ENCODE results near the gene HTATIP2. TPM values are rescaled to one million over a fixed set of nuclear protein-coding genes. Genes with fewer than 3 reads are reported as not detected.

Gene HTATIP2
- polyA plus RNA-seq, 1 donor from 2014 or later, result not detected

- Histone ChIP-seq H3K9me3 (ENCODE audit: low read length) (no peaks in the 10 kb centered on the region), H3K27ac (ENCODE audit: low read length) (no peak overlapping the region)
Observed at GRCh38 chr11:20417771-20418170, 54.3 kb downstream of the HTATIP2 start.

GRCh38 chr11:20421946-20422345 lies 58.4 kb downstream of the HTATIP2 start:
- Histone ChIP-seq H3K4me2 (ENCODE audit: low read length) (no peak overlapping the region), H2AFZ (ENCODE audit: low read depth, low read length) (no peak overlapping the region), H4K20me1 (ENCODE audit: insufficient read depth) (no peaks in the 10 kb centered on the region), H3K9me3 (ENCODE audit: low read length) (no peaks in the 10 kb centered on the region), H3K9me2 (ENCODE audit: insufficient read depth, low read length) (no peaks in the 10 kb centered on the region), H3K27ac (ENCODE audit: low read length) (no peak overlapping the region), H3K4me3 (ENCODE audit: low read length) (no peak overlapping the region), H3F3A (ENCODE audit: insufficient read depth, low read length, poor library complexity, severe bottlenecking) (no peaks in the 10 kb centered on the region), H3K36me3 (ENCODE audit: insufficient read depth, low read length) (no peaks in the 10 kb centered on the region), H3K9ac (ENCODE audit: low read length) (no peak overlapping the region), H3K27me3 (ENCODE audit: insufficient read depth, low read depth, low read length) (no peaks in the 10 kb centered on the region), H3K79me2 (replicated peaks; ENCODE audit: insufficient read depth, low read length) (no peaks in the 10 kb centered on the region)
- TF ChIP-seq POLR2AphosphoS5 (IDR thresholded peaks at IDR 0.05) (no peak), MXI1 (conservative IDR thresholded peaks at IDR 0.05; ENCODE audit: poor library complexity, severe bottlenecking) (no peak), EZH2 (IDR thresholded peaks at IDR 0.05; ENCODE audit: borderline replicate concordance, insufficient read depth, low read length, poor library complexity, severe bottlenecking) (no peak), SMC3 (conservative IDR thresholded peaks at IDR 0.05; ENCODE audit: poor library complexity) (no peak), REST (IDR thresholded peaks at IDR 0.05; ENCODE audit: borderline replicate concordance) (no peak), EP300 (conservative IDR thresholded peaks at IDR 0.05; ENCODE audit: poor library complexity, severe bottlenecking) (no peak), RAD21 (conservative IDR thresholded peaks at IDR 0.05) (no peak), TAF1 (IDR thresholded peaks at IDR 0.05; ENCODE audit: low read depth) (no peak)

More at GRCh38 chr11:20417771-20418170, 54.3 kb downstream of the HTATIP2 start:
- no peak overlapping the region for H3K4me3 ChIP-seq (ENCODE audit: low read length)
- no peaks in the 10 kb centered on the region for H3K9me2 ChIP-seq (ENCODE audit: insufficient read depth, low read length)
- H3K36me3 ChIP-seq (ENCODE audit: insufficient read depth, low read length), result no peaks in the 10 kb centered on the region
- no peak overlapping the region for H2AFZ ChIP-seq (ENCODE audit: low read depth, low read length)
- no peak overlapping the region for H3K4me2 ChIP-seq (ENCODE audit: low read length)
- H3F3A ChIP-seq (ENCODE audit: insufficient read depth, low read length, poor library complexity, severe bottlenecking), result no peaks in the 10 kb centered on the region
- H3K27me3 ChIP-seq (ENCODE audit: insufficient read depth, low read depth, low read length), result no peaks in the 10 kb centered on the region
- H3K9ac ChIP-seq (ENCODE audit: low read length), result no peak overlapping the region
- H4K20me1 ChIP-seq (ENCODE audit: insufficient read depth), result no peaks in the 10 kb centered on the region
- TF ChIP-seq MXI1 (conservative IDR thresholded peaks at IDR 0.05; ENCODE audit: poor library complexity, severe bottlenecking), result no peak
- TF ChIP-seq CTCF (IDR thresholded peaks at IDR 0.05; ENCODE audit: poor library complexity, severe bottlenecking), result no peak
- TF ChIP-seq TAF1 (IDR thresholded peaks at IDR 0.05; ENCODE audit: low read depth), result no peak
- TF ChIP-seq EP300 (conservative IDR thresholded peaks at IDR 0.05; ENCODE audit: poor library complexity, severe bottlenecking), result no peak
- no peak for TF ChIP-seq REST (IDR thresholded peaks at IDR 0.05; ENCODE audit: borderline replicate concordance)
- no peaks in the 10 kb centered on the region for H3K79me2 ChIP-seq (replicated peaks; ENCODE audit: insufficient read depth, low read length)
